GM18499 (cell line): Measurements from ENCODE around the gene TOM1.

Experiments
- ATAC-seq: cut with Tn5 transposase; IDR thresholded peaks from one replicate; pipeline ENCODE4 v1.9.1; 2021; ENCODE audit warnings: moderate number of reproducible peaks; ENCODE audit not compliant: insufficient read depth, unreplicated experiment

The TOM1 gene

GRCh38 chr22:35306350-35306967, 6.8 kb downstream of the TOM1 start:
- no peak for ATAC-seq

GRCh38 chr22:35307372-35307771, 7.7 kb downstream of the TOM1 start:
- ATAC-seq, result no peak

GRCh38 chr22:35307892-35308291, 8.2 kb downstream of the TOM1 start:
- ATAC-seq, result no peak

GRCh38 chr22:35308480-35309021, 8.9 kb downstream of the TOM1 start:
- no peak for ATAC-seq

- no peak for ATAC-seq
Observed at GRCh38 chr22:35310556-35311550, 11.2 kb downstream of the TOM1 start.

GRCh38 chr22:35311551-35311999, 11.9 kb downstream of the TOM1 start:
- ATAC-seq, result no peak

GRCh38 chr22:35312198-35313059, 12.7 kb downstream of the TOM1 start:
- no peak for ATAC-seq

- ATAC-seq, result no peak
Observed at GRCh38 chr22:35313311-35314121, 13.8 kb downstream of the TOM1 start.

GRCh38 chr22:35314161-35314942, 14.7 kb downstream of the TOM1 start:
- ATAC-seq, result no peak

- ATAC-seq, result no peak
Observed at GRCh38 chr22:35315141-35315854, 15.6 kb downstream of the TOM1 start.

- ATAC-seq, result no peak
Observed at GRCh38 chr22:35315855-35316745, 16.4 kb downstream of the TOM1 start.

- no peak for ATAC-seq
Observed at GRCh38 chr22:35316751-35317150, 17.1 kb downstream of the TOM1 start.

- no peak for ATAC-seq
Observed at GRCh38 chr22:35317680-35318290, 18.1 kb downstream of the TOM1 start.

- no peak for ATAC-seq
Observed at GRCh38 chr22:35318346-35319215, 18.9 kb downstream of the TOM1 start.

GRCh38 chr22:35319244-35319985, 19.7 kb downstream of the TOM1 start:
- no peak for ATAC-seq
